Activated CD4-positive, alpha-beta T cell treated with anti-CD3 and anti-CD28 coated beads for 4 hours (primary cell): Measurements from ENCODE around the gene BTBD16.
A peak's percentile ranks its signal among the peaks of the same experiment; 100 is the strongest.

Experiments used
- DNase-seq, 2 donors: peaks; one replicate each; pipeline ENCODE4 v3.0.0-alpha.2; 2020

The BTBD16 gene

GRCh38 chr10:122296363-122297120, 25.4 kb downstream of the BTBD16 start:
- DNase-seq: no peak

- DNase-seq: no peak
These were observed 26.5 kb downstream of the BTBD16 start for GRCh38 chr10:122297583-122297982.

GRCh38 chr10:122298206-122298597, 27.1 kb downstream of the BTBD16 start:
- DNase-seq: no peak

GRCh38 chr10:122298598-122299301, 27.7 kb downstream of the BTBD16 start:
- DNase-seq: peak; percentile 44 to 59

GRCh38 chr10:122299423-122300075, 28.5 kb downstream of the BTBD16 start:
- no peak for DNase-seq

- no peak for DNase-seq
These were observed 30.1 kb downstream of the BTBD16 start for GRCh38 chr10:122301055-122301810.

- no peak for DNase-seq
These were observed 30.7 kb downstream of the BTBD16 start for GRCh38 chr10:122301811-122302115.

- no peak for DNase-seq
These were observed 31.2 kb downstream of the BTBD16 start for GRCh38 chr10:122302315-122302714.

GRCh38 chr10:122303271-122304053, 32.4 kb downstream of the BTBD16 start:
- DNase-seq: no peak

- no peak for DNase-seq
These were observed 33.0 kb downstream of the BTBD16 start for GRCh38 chr10:122304054-122304579.

GRCh38 chr10:122306282-122306681, 35.2 kb downstream of the BTBD16 start:
- DNase-seq: no peak

- DNase-seq: no peak
These were observed 35.6 kb downstream of the BTBD16 start for GRCh38 chr10:122306744-122307143.

- DNase-seq: no peak
These were observed 36.7 kb downstream of the BTBD16 start for GRCh38 chr10:122307669-122308416.

- DNase-seq: no peak
These were observed 37.5 kb downstream of the BTBD16 start for GRCh38 chr10:122308417-122309141.

- no peak for DNase-seq
These were observed 39.4 kb downstream of the BTBD16 start for GRCh38 chr10:122310311-122311050.

GRCh38 chr10:122311051-122311410, 39.9 kb downstream of the BTBD16 start:
- no peak for DNase-seq

GRCh38 chr10:122311716-122312115, 40.6 kb downstream of the BTBD16 start:
- DNase-seq: no peak

GRCh38 chr10:122316224-122316884, 45.3 kb downstream of the BTBD16 start:
- DNase-seq: no peak

GRCh38 chr10:122321960-122322359, 50.9 kb downstream of the BTBD16 start:
- DNase-seq: no peak

GRCh38 chr10:122323189-122323588, 52.1 kb downstream of the BTBD16 start:
- DNase-seq: no peak
